Right lobe of liver (tissue), 4 donors: ENCODE results near the gene MYO5B.
"Not testable (repeated sequence)": the region's sequence is repeated elsewhere in the genome, so short reads cannot be mapped to it uniquely, and the experiment has no call there.

ENCODE experiments used
- CTCF ChIP-seq, 4 donors: fragments of 200-600 bp in 3 of 4; fragments of 450-650 bp in 1 of 4; IDR thresholded peaks; one replicate each; pipeline versions ENCODE4 v1.5.1 to v1.8.0; 2016 to 2022; ENCODE audit warnings: antibody characterized with exemption in 4 of 4, mild to moderate bottlenecking in 2 of 4
- POLR2A ChIP-seq: fragments of 450-650 bp; IDR thresholded peaks from one replicate; pipeline ENCODE4 v1.6.1; 2017; ENCODE audit warnings: antibody characterized with exemption, mild to moderate bottlenecking
- donor health status: DM: no; HTN: no; CAD: no.
- donor health status: DM: no; HTN: no; CAD: no.
- donor health status: DM: no; HTN: yes; CAD: no.

GRCh38 chr18:50094786-50095185, 100.2 kb downstream of the MYO5B start:
- TF ChIP-seq CTCF (IDR thresholded peaks at IDR 0.05); POLR2A: not testable (repeated sequence)
